HG02759 (cell line): ENCODE results near the gene REEP1.
"Not testable (repeated sequence)": the region's sequence is repeated elsewhere in the genome, so short reads cannot be mapped to it uniquely, and the experiment has no call there.

Source experiments
- ATAC-seq: cut with Tn5 transposase; IDR thresholded peaks from one replicate; pipeline ENCODE4 v1.9.1; 2021; ENCODE audit warnings: mild to moderate bottlenecking, moderate library complexity; ENCODE audit not compliant: unreplicated experiment

Gene REEP1

GRCh38 chr2:86202336-86202692 is 135.1 kb downstream of the REEP1 start:
- ATAC-seq = no peak

- ATAC-seq = no peak
Measured at GRCh38 chr2:86201671-86202335, 135.6 kb downstream of the REEP1 start.

GRCh38 chr2:86200564-86200963 is 136.9 kb downstream of the REEP1 start:
- not testable (repeated sequence) for ATAC-seq

DNA sequence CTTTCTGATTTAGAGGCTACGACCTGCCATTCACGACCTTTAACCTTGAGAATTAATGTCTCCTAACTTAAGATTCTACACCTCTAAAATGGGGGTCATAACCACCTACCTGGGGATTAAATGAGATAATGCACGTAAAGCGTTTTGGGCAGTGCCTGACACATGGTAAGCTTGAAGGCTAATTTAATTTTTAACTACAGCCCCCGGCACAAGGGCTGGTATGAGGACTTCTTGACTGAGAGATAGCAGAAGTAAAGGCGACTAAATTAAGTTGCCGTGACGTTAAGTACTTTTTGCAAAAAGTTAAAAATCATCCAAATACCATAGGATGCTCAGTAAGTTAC is 137.6 kb downstream of the REEP1 start:
- no peak for ATAC-seq

DNA sequence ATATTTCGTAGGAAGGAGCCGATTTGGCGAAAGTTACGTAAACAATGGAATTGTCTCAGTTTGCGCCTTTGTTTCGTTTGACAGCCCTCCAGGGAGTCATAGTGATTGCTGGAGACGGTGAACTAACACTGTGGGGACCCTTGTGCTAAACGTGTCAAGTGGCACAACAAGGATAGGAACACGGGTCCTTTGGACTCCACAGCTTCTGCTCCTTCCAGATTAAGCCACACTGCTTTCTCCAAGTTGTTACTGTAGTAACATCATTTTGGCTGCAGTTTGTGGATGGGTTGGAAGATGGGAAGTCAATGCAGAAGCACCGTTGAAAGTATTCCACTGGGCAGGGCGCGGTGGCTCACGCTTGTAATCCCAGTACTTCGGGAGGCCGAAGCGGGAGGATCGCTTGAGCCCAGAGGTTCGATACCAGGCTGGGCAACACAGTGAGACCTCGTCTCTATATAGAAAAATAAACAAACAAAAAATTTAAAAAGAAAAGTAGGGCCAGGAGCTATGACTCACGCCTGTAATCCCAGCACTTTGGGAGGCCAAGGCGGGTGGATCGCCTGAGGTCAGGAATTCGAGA is 141.5 kb downstream of the REEP1 start:
- ATAC-seq = peak; percentile 2

DNA sequence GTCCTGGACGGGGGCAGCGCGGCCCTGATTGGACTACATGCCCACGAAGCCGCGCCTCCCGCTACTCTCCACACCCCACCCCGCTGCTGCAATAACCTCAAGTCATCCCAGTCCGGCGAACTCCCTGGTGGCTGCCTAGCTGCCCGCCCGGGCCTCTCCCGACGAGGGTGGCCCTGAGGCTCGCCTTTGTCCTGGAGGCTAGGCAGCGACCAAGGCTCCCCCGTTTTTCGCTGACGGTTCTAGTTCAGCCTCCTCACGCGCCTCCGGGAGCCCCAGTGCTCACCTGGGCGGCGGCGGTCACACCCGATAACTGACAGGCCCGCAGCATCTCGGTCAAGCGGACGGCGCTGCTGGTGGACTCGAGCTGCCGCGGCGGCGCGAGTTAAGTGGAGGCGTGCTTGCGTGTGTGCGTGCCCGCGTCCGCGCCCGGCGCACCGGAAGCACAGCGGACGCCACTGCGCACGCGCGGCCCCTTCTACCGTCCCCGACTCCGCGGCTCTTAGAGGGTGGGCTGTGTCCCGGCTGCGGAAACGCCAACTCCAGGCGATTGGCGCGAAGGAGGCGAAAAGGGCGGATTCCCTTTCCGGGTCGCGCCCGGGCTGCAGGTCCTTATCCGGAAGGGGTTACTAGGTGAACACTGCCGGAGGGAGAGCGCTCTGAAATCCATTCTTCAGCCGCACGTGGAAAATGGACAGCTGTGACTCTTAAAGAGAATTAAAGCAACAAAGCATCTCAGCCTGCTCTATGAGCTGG is 142.2 kb downstream of the REEP1 start, which contains the start of gene IMMT:
TSS of gene IMMT (minus strand) at position 408 of the 753 bp plus-strand sequence. CDS start at position 328, 80 bp downstream.
- peak; percentile 83 for ATAC-seq

DNA sequence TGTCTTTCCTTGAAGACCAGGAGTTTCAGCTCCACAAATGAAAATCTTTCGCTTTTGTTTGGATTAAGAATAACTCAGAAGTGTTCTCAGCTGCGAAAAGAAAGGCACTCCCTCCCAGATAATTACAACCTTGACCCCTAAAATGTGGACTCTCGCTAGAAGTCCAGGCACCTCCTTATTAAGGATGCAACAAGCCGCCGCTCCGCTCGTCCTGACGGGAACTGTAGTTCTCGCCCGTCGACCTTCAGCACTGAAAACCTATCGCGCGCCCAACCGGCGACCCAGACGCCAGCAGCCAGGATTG is 142.7 kb downstream of the REEP1 start:
- no peak for ATAC-seq

DNA sequence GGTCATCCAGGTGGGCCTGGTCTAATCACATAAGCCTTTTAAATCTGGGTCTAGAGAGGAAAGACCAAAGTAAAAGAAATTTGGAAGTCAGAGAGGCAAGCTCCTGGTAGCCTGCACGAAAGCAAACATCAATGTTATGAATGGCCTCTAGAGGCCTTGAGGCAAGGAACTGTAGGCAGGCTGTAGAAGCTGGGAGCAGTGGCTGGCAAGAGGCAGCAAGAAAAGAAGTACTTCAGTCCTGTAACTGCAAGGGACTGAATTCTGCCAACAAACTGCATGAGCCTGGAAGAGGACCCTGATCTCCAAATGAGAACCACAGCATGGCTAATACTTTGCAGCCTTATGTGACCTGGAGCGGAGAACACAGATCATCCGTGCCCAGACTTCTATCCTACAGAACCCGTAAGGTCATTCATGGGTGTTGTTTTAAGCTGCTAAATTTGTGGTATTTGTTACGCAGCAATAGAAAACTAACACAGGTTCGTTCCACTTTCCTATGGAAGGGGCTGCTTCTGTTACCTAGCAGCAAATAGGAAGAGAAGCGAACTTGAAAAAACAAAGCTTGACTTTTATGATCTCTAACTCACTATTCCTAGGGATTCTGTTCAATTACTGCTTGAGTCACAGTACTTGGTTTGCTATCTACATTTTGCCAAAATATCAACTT is 143.4 kb downstream of the REEP1 start:
- no peak for ATAC-seq

DNA sequence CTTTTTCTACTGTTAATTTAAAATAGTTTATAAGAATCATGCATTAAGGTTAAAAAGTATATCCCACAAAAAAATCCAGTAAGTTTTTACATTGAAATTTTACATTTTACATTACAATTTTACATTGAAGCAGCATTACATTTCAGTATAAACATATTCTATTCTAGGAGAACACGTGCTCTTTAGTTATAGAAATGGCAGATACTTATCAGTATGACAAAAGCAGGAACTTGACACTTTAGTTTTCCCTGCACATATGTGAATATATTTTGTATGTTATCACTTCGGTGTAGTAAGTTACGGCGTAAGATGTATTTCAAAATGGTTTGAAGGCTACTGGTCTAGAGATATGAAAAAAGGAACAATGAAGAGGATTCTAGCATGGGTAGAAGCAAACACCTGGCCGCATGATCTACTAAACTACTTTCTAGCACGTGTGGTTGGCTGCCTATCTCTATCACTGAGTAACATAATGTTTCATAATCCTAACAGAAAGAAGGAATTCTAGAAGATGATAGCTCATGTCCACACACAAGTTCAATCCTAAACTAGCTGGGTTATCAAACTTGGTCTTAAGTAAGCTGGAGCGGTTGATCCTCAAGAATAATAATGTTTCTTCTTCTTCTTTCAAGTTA is 147.5 kb downstream of the REEP1 start:
- ATAC-seq = no peak

DNA sequence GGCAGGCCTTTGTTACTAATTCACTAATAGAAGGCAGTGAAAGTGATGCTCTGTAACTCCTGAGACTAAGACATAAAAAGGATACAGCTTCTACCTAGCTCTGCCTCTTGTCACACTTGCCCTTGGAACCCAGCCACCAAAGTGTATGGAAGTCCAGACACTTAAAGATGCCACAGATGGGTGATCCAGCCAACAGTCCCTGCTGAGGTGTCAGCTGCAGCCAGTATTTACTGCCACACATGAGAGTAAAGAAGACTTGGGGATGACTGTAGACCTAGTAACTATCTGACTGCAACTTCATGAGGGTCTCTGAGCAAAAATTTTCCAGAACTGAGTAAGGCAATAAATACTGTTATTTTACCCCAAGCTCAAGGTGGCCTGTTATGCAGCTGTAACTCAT is 151.0 kb downstream of the REEP1 start:
- no peak for ATAC-seq

DNA sequence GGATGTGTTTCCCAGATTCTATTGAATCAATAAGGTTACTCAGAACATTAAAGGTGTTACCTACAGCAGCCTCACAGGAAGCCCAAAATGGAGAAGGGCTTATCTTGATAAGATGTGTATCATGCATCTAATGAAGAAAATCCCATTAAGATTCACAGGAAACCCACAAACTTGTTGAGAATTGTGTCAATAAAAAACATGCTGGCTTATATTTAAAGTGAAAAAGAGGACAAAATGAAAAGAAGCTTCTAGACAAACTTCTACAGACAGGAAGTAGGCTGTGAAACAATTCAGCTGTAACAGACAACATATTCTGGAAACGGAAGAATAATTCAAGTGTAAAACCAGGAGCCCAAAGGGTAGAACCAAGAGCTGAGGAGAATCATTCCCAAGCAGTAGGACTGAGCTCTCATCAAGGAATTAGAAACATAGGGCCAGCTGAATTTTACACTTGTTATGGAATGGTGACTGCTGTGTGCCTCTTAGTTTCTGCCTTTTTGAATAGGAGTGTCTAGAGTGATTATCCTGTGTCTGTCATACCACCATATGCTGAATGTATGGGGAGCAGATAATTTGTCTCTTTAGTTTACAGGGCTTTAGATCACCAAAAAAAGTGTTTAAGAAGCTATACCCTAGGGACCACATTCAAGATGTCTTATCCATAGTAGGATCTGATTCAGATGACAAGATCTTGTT is 151.8 kb downstream of the REEP1 start:
- no peak for ATAC-seq

DNA sequence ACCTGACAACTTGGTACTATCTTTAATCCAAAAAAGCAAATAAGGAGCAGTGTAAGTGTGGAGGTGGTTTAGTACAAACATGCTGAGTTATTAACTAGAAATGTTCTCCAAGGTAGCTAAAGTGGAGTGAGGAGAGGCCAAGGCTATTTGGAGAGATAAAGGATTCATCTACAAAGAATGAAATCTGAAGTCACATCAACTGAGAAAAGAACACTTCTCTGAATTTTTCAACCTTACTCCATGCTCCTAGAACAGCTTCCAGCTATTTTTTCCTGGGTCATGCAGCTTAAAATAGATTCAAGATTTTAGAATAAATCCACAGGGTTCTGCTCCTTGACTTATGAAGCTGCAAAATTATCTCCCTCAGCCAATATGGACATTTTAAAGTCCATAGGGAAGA is 160.8 kb downstream of the REEP1 start:
- no peak for ATAC-seq

GRCh38 chr2:86175828-86176227 is 161.6 kb downstream of the REEP1 start:
- ATAC-seq = no peak

GRCh38 chr2:86174445-86174844 is 163.0 kb downstream of the REEP1 start:
- no peak for ATAC-seq

DNA sequence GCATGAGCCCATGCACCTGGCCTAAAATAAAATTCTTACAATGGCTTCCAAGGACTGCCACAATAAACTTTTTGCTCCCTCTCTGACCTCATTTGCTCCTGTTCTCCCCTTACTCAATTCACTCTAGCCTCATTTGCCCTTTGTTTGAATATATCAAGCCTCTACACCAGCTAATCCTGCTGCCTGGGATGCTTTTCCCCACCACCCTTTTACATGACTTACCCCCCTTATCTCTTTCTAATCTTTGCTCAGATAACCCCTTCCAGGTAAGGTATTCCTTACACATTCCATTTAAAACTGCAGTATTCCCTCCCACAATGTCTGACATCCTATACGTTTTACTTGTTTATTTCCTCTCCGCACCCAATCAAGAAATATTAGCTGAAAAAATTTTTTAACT is 164.8 kb downstream of the REEP1 start:
- ATAC-seq = no peak

DNA sequence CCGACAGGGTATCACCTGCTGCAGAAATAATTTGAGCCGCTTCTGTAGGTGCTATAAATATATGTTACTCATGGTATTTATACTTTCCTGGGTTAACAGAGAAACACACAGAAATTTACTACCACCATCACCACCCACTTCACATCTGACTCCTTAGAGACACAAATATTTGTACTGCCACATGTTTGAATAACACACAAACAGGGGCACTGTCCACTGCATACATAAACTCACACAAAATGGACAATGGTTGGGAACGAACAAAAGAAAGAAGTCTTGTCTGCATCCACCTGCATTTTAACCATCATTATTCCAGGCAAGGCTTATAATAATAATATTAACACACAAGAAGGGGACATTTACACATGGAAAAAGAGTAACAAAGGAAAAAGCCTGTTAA is 166.1 kb downstream of the REEP1 start:
- ATAC-seq = no peak

GRCh38 chr2:86170449-86170848 is 167.0 kb downstream of the REEP1 start:
- ATAC-seq = no peak
